Measurements from ENCODE around the gene GRM7.

GRM7 gene

DNA sequence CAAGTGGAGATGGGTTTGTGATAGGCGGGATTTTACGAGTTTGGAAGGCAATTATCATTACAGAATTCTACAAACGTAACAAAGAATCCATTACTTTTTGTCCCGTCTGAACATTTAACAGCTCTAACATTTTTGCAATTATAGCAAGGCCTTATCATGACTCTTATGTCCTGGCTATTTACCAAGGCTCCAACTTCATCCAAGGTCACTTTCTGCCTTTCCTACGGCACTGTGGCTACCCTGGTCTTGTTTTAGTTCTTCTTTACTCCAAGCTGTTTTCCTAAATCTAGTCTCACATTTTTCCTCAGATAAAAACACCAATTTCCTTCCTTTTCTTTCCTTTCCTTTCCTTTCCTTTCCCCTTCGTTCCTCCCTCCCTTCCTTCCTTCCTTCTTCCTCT, 33.5 kb upstream of the GRM7 start:
- H3K27ac ChIP-seq (ENCODE audit: low read depth, low read length), result no peak overlapping the region
- TF ChIP-seq, protein P1, sequence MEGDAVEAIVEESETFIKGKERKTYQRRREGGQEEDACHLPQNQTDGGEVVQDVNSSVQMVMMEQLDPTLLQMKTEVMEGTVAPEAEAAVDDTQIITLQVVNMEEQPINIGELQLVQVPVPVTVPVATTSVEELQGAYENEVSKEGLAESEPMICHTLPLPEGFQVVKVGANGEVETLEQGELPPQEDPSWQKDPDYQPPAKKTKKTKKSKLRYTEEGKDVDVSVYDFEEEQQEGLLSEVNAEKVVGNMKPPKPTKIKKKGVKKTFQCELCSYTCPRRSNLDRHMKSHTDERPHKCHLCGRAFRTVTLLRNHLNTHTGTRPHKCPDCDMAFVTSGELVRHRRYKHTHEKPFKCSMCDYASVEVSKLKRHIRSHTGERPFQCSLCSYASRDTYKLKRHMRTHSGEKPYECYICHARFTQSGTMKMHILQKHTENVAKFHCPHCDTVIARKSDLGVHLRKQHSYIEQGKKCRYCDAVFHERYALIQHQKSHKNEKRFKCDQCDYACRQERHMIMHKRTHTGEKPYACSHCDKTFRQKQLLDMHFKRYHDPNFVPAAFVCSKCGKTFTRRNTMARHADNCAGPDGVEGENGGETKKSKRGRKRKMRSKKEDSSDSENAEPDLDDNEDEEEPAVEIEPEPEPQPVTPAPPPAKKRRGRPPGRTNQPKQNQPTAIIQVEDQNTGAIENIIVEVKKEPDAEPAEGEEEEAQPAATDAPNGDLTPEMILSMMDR (IDR thresholded peaks at IDR 0.05; ENCODE audit: low read depth, low read length, poor library complexity, severe bottlenecking), result no peak
- TF ChIP-seq EZH2phosphoT487 (IDR thresholded peaks at IDR 0.05; ENCODE audit: borderline replicate concordance, low read length), result no peak
- no peak overlapping the region for H3K4me2 ChIP-seq (ENCODE audit: low read length)
- no peaks in the 10 kb centered on the region for H3K36me3 ChIP-seq (ENCODE audit: control insufficient read depth, low read length)
- no peaks in the 10 kb centered on the region for H3F3A ChIP-seq (ENCODE audit: control insufficient read depth, insufficient read depth)
- H3K79me2 ChIP-seq (ENCODE audit: control insufficient read depth, low read length), result no peaks in the 10 kb centered on the region
- H3K4me3 ChIP-seq (ENCODE audit: low read length), result no peak overlapping the region
- H3K4me1 ChIP-seq (ENCODE audit: control insufficient read depth, low read length), result no peaks in the 10 kb centered on the region
- H3K9me2 ChIP-seq (replicated peaks; ENCODE audit: control insufficient read depth, low read length), result no peaks in the 10 kb centered on the region
- H4K20me1 ChIP-seq (ENCODE audit: control insufficient read depth, insufficient read depth, low read depth, low read length), result no peaks in the 10 kb centered on the region
- H3K27me3 ChIP-seq (ENCODE audit: control insufficient read depth, low read length), result no peaks in the 10 kb centered on the region
- H3K9me3 ChIP-seq (ENCODE audit: control insufficient read depth, insufficient read depth, low read length), result no peaks in the 10 kb centered on the region

- no peaks in the 10 kb centered on the region for H3K4me1 ChIP-seq (ENCODE audit: control insufficient read depth, low read length)
- no peaks in the 10 kb centered on the region for H4K20me1 ChIP-seq (ENCODE audit: control insufficient read depth, insufficient read depth, low read depth, low read length)
- no peaks in the 10 kb centered on the region for H3K9me3 ChIP-seq (ENCODE audit: control insufficient read depth, insufficient read depth, low read length)
- H3K4me3 ChIP-seq (ENCODE audit: low read length), result no peak overlapping the region
- H3K36me3 ChIP-seq (ENCODE audit: control insufficient read depth, low read length), result no peaks in the 10 kb centered on the region
- no peak for TF ChIP-seq EZH2phosphoT487 (IDR thresholded peaks at IDR 0.05; ENCODE audit: borderline replicate concordance, low read length)
- TF ChIP-seq, protein P1 (IDR thresholded peaks at IDR 0.05; ENCODE audit: low read depth, low read length, poor library complexity, severe bottlenecking), result no peak
- H3K4me2 ChIP-seq (ENCODE audit: low read length), result no peak overlapping the region
- H3F3A ChIP-seq (ENCODE audit: control insufficient read depth, insufficient read depth), result no peaks in the 10 kb centered on the region
- no peaks in the 10 kb centered on the region for H3K27me3 ChIP-seq (ENCODE audit: control insufficient read depth, low read length)
- no peaks in the 10 kb centered on the region for H3K79me2 ChIP-seq (ENCODE audit: control insufficient read depth, low read length)
- H3K27ac ChIP-seq (ENCODE audit: low read depth, low read length), result no peak overlapping the region
- no peaks in the 10 kb centered on the region for H3K9me2 ChIP-seq (replicated peaks; ENCODE audit: control insufficient read depth, low read length)
Observed at GRCh38 chr3:6844723-6845122, 16.2 kb upstream of the GRM7 start.

GRCh38 chr3:6854184-6854583, 6.7 kb upstream of the GRM7 start:
- no peak for TF ChIP-seq EZH2phosphoT487 (IDR thresholded peaks at IDR 0.05; ENCODE audit: borderline replicate concordance, low read length)
- TF ChIP-seq, protein P1 (IDR thresholded peaks at IDR 0.05; ENCODE audit: low read depth, low read length, poor library complexity, severe bottlenecking), result no peak
- no peaks in the 10 kb centered on the region for H4K20me1 ChIP-seq (ENCODE audit: control insufficient read depth, insufficient read depth, low read depth, low read length)

GRCh38 chr3:6857510-6857909, 3.4 kb upstream of the GRM7 start:
- Histone ChIP-seq H3F3A (ENCODE audit: control insufficient read depth, insufficient read depth) (no peaks in the 10 kb centered on the region), H3K9me2 (replicated peaks; ENCODE audit: control insufficient read depth, low read length) (no peaks in the 10 kb centered on the region), H3K9me3 (ENCODE audit: control insufficient read depth, insufficient read depth, low read length) (no peaks in the 10 kb centered on the region), H3K27ac (ENCODE audit: low read depth, low read length) (no peak overlapping the region), H4K20me1 (ENCODE audit: control insufficient read depth, insufficient read depth, low read depth, low read length) (no peaks in the 10 kb centered on the region), H3K79me2 (ENCODE audit: control insufficient read depth, low read length) (no peaks in the 10 kb centered on the region), H3K36me3 (ENCODE audit: control insufficient read depth, low read length) (no peaks in the 10 kb centered on the region), H3K4me3 (ENCODE audit: low read length) (no peak overlapping the region), H3K4me2 (ENCODE audit: low read length) (no peak overlapping the region), H3K27me3 (ENCODE audit: control insufficient read depth, low read length) (no peaks in the 10 kb centered on the region), H3K4me1 (ENCODE audit: control insufficient read depth, low read length) (no peaks in the 10 kb centered on the region)
- TF ChIP-seq, protein P1 (IDR thresholded peaks at IDR 0.05; ENCODE audit: low read depth, low read length, poor library complexity, severe bottlenecking), result no peak
- TF ChIP-seq EZH2phosphoT487 (IDR thresholded peaks at IDR 0.05; ENCODE audit: borderline replicate concordance, low read length), result no peak

More at GRCh38 chr3:6854184-6854583, 6.7 kb upstream of the GRM7 start:
- no peaks in the 10 kb centered on the region for H3F3A ChIP-seq (ENCODE audit: control insufficient read depth, insufficient read depth)
- no peaks in the 10 kb centered on the region for H3K9me3 ChIP-seq (ENCODE audit: control insufficient read depth, insufficient read depth, low read length)
- H3K4me2 ChIP-seq (ENCODE audit: low read length), result no peak overlapping the region
- no peak overlapping the region for H3K27ac ChIP-seq (ENCODE audit: low read depth, low read length)
- no peak overlapping the region for H3K4me3 ChIP-seq (ENCODE audit: low read length)
- no peaks in the 10 kb centered on the region for H3K27me3 ChIP-seq (ENCODE audit: control insufficient read depth, low read length)
- H3K4me1 ChIP-seq (ENCODE audit: control insufficient read depth, low read length), result no peaks in the 10 kb centered on the region
- H3K9me2 ChIP-seq (replicated peaks; ENCODE audit: control insufficient read depth, low read length), result no peaks in the 10 kb centered on the region
- no peaks in the 10 kb centered on the region for H3K79me2 ChIP-seq (ENCODE audit: control insufficient read depth, low read length)
- H3K36me3 ChIP-seq (ENCODE audit: control insufficient read depth, low read length), result no peaks in the 10 kb centered on the region

Data from DOHH2 (cell line).